Measurements from ENCODE around the gene CDH2.

The CDH2 gene

GRCh38 chr18:28009589-28009988 is 167.3 kb downstream of the CDH2 start:
- H3K4me3 ChIP-seq (replicated peaks; ENCODE audit: low read depth, low read length), result no peak overlapping the region

GRCh38 chr18:28007841-28008240 is 169.1 kb downstream of the CDH2 start:
- peak; percentile 35 for DNase-seq (ENCODE audit: low read depth)
- no peak overlapping the region for H3K4me3 ChIP-seq (replicated peaks; ENCODE audit: low read depth, low read length)
- no peak for TF ChIP-seq CTCF (IDR thresholded peaks at IDR 0.05; ENCODE audit: low read length, missing control alignments)

More at GRCh38 chr18:28009589-28009988, 167.3 kb downstream of the CDH2 start:
- no peak for DNase-seq (ENCODE audit: low read depth)
- no peak for TF ChIP-seq CTCF (IDR thresholded peaks at IDR 0.05; ENCODE audit: low read length, missing control alignments)

GRCh38 chr18:28005164-28005563 is 171.8 kb downstream of the CDH2 start:
- no peak for TF ChIP-seq CTCF (IDR thresholded peaks at IDR 0.05; ENCODE audit: low read length, missing control alignments)
- DNase-seq (ENCODE audit: low read depth), result no peak

GRCh38 chr18:28004606-28005005 is 172.3 kb downstream of the CDH2 start:
- TF ChIP-seq CTCF (IDR thresholded peaks at IDR 0.05; ENCODE audit: low read length, missing control alignments), result no peak
- no peak overlapping the region for H3K4me3 ChIP-seq (replicated peaks; ENCODE audit: low read depth, low read length)
- no peak for DNase-seq (ENCODE audit: low read depth)

More at GRCh38 chr18:28005164-28005563, 171.8 kb downstream of the CDH2 start:
- no peak overlapping the region for H3K4me3 ChIP-seq (replicated peaks; ENCODE audit: low read depth, low read length)

- no peak overlapping the region for H3K4me3 ChIP-seq (replicated peaks; ENCODE audit: low read depth, low read length)
- DNase-seq (ENCODE audit: low read depth), result peak; percentile 68
- no peak for TF ChIP-seq CTCF (IDR thresholded peaks at IDR 0.05; ENCODE audit: low read length, missing control alignments)
These were observed 173.5 kb downstream of the CDH2 start for GRCh38 chr18:28003451-28003850.

- no peak overlapping the region for H3K4me3 ChIP-seq (replicated peaks; ENCODE audit: low read depth, low read length)
- no peak for DNase-seq (ENCODE audit: low read depth)
- no peak for TF ChIP-seq CTCF (IDR thresholded peaks at IDR 0.05; ENCODE audit: low read length, missing control alignments)
These were observed 174.1 kb downstream of the CDH2 start for GRCh38 chr18:28002841-28003240.

GRCh38 chr18:27996801-27997272 is 180.1 kb downstream of the CDH2 start:
- TF ChIP-seq CTCF (IDR thresholded peaks at IDR 0.05; ENCODE audit: low read length, missing control alignments), result no peak

More at GRCh38 chr18:27996801-27997272, 180.1 kb downstream of the CDH2 start:
- peak; percentile 60 for DNase-seq (ENCODE audit: low read depth)
- H3K4me3 ChIP-seq (replicated peaks; ENCODE audit: low read depth, low read length), result no peak overlapping the region

Data from fibroblast of pulmonary artery (primary cell).